ENCODE data around the gene RAB11FIP3.

Gene RAB11FIP3

DNA sequence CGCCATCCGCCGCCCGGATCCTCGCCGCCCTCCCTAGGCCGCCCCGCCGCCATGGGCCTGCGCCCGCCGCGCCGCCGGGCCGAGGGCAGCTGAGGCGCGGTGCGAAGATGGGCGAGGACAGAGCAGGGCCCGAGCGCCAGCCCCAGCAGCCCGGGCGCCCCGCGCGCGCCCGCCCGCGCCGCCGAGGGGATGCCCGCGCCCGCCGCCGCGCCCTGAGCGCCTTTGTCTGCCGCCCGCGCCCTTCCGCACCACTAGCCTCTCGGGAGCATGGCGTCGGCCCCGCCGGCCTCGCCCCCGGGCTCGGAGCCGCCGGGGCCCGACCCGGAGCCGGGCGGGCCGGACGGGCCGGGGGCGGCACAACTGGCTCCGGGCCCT, 278 bp downstream of the RAB11FIP3 start:
- TF ChIP-seq CTCF (IDR thresholded peaks at IDR 0.05; ENCODE audit: low read depth, low read length) = no peak
- DNase-seq = no peak
- Histone ChIP-seq H3K27ac (no peak overlapping the region; the same call in 1 of the 2 replicates), H3K9me3 (ENCODE audit: severe bottlenecking) (no peaks in the 10 kb centered on the region), H3K4me3 (ENCODE audit: low read depth, low read length) (peak overlapping the region; percentile 80; the same call in 1 of the 2 replicates), H3K36me3 (peaks cover 13% of the 10 kb centered on the region), H3K27me3 (ENCODE audit: insufficient read depth, low read depth, severe bottlenecking) (no peaks in the 10 kb centered on the region)

- no peak for TF ChIP-seq CTCF (IDR thresholded peaks at IDR 0.05; ENCODE audit: low read depth, low read length)
- peaks cover 16% of the 10 kb centered on the region for H3K36me3 ChIP-seq
- DNase-seq = peak; percentile 14
- no peaks in the 10 kb centered on the region for H3K27me3 ChIP-seq (ENCODE audit: insufficient read depth, low read depth, severe bottlenecking)
- peak overlapping the region; percentile 80 for H3K4me3 ChIP-seq (ENCODE audit: low read depth, low read length)
- no peaks in the 10 kb centered on the region for H3K9me3 ChIP-seq (ENCODE audit: severe bottlenecking)
- H3K27ac ChIP-seq = peak overlapping the region; percentile 22
Measured at GRCh38 chr16:426115-426905, 861 bp downstream of the RAB11FIP3 start.

GRCh38 chr16:426906-427249, 1.4 kb downstream of the RAB11FIP3 start:
- no peak for TF ChIP-seq CTCF (IDR thresholded peaks at IDR 0.05; ENCODE audit: low read depth, low read length)
- Histone ChIP-seq H3K4me3 (ENCODE audit: low read depth, low read length) (peak overlapping the region; percentile 80), H3K27me3 (ENCODE audit: insufficient read depth, low read depth, severe bottlenecking) (no peaks in the 10 kb centered on the region), H3K9me3 (ENCODE audit: severe bottlenecking) (no peaks in the 10 kb centered on the region), H3K36me3 (peaks cover 16% of the 10 kb centered on the region), H3K27ac (peak overlapping the region; percentile 22; the same call in 1 of the 2 replicates)
- no peak for DNase-seq

GRCh38 chr16:427250-427649, 1.8 kb downstream of the RAB11FIP3 start:
- no peaks in the 10 kb centered on the region for H3K27me3 ChIP-seq (ENCODE audit: insufficient read depth, low read depth, severe bottlenecking)
- no peaks in the 10 kb centered on the region for H3K9me3 ChIP-seq (ENCODE audit: severe bottlenecking)
- DNase-seq = no peak
- H3K4me3 ChIP-seq (ENCODE audit: low read depth, low read length) = peak overlapping the region; percentile 80
- TF ChIP-seq CTCF (IDR thresholded peaks at IDR 0.05; ENCODE audit: low read depth, low read length) = no peak
- H3K27ac ChIP-seq = no peak overlapping the region
- peaks cover 16% of the 10 kb centered on the region for H3K36me3 ChIP-seq

- no peak for DNase-seq
- H3K4me3 ChIP-seq (ENCODE audit: low read depth, low read length) = no peak overlapping the region
Measured at GRCh38 chr16:430904-431303, 5.5 kb downstream of the RAB11FIP3 start.

More at GRCh38 chr16:430904-431303, 5.5 kb downstream of the RAB11FIP3 start:
- no peak for TF ChIP-seq CTCF (IDR thresholded peaks at IDR 0.05; ENCODE audit: low read depth, low read length)
- no peaks in the 10 kb centered on the region for H3K9me3 ChIP-seq (ENCODE audit: severe bottlenecking)
- H3K36me3 ChIP-seq = peaks cover 28% of the 10 kb centered on the region
- no peaks in the 10 kb centered on the region for H3K27me3 ChIP-seq (ENCODE audit: insufficient read depth, low read depth, severe bottlenecking)
- H3K27ac ChIP-seq = no peak overlapping the region
